Right lobe of liver (tissue), 6 donors: ENCODE measurements around the gene C2orf66. TPM values are rescaled to one million over a fixed set of nuclear protein-coding genes. Genes with fewer than 3 reads are reported as not detected.
A peak's percentile ranks its signal among the peaks of the same experiment; 100 is the strongest.

Source experiments
- ATAC-seq, 4 donors: fragments of 200-7000 bp; cut with Tn5 transposase; one replicate each; pipeline ENCODE4 v1.9.1; 2020; ENCODE audit warnings: mild to moderate bottlenecking in 4 of 4, moderate library complexity in 4 of 4
- DNase-seq, 3 donors: peaks; one replicate each; pipeline ENCODE4 v3.0.0-alpha.2; 2020
- H3K27ac ChIP-seq, 3 donors: fragments of 200-600 bp; one replicate each; pipeline ENCODE4 v1.8.0; 2022
- H3K27me3 ChIP-seq, 2 donors: fragments of 200-600 bp; one replicate each; pipeline ENCODE4 v1.8.0; 2022
- H3K36me3 ChIP-seq, 4 donors: fragments of 200-600 bp; sonication (generic) in 1 of 4; one replicate each; pipeline versions ENCODE4 v1.5.1 to v1.8.0; 2017 to 2022; ENCODE audit warnings: control low read depth in 1 of 4
- H3K4me1 ChIP-seq, 4 donors: fragments of 200-600 bp; sonication (generic) in 1 of 4; one replicate each; pipeline versions ENCODE4 v1.5.1 to v1.8.0; 2017 to 2022; ENCODE audit warnings: control low read depth in 1 of 4
- H3K4me3 ChIP-seq, 3 donors: fragments of 200-600 bp; one replicate each; pipeline ENCODE4 v1.8.0; 2022
- H3K9me3 ChIP-seq, 4 donors: fragments of 200-600 bp; sonication (generic) in 1 of 4; one replicate each; pipeline versions ENCODE4 v1.5.1 to v1.8.0; 2017 to 2022; ENCODE audit warnings: control low read depth in 1 of 4
- CTCF ChIP-seq, 4 donors: fragments of 200-600 bp in 3 of 4; fragments of 450-650 bp in 1 of 4; IDR thresholded peaks; one replicate each; pipeline versions ENCODE4 v1.5.1 to v1.8.0; 2016 to 2022; ENCODE audit warnings: antibody characterized with exemption in 4 of 4, mild to moderate bottlenecking in 2 of 4
- POLR2A ChIP-seq: fragments of 450-650 bp; IDR thresholded peaks from one replicate; pipeline ENCODE4 v1.6.1; 2017; ENCODE audit warnings: antibody characterized with exemption, mild to moderate bottlenecking
- WGBS: methylation state at CpG from one replicate; pipeline ENCODE4 v1.1.6; 2018; ENCODE audit warnings: low coverage, low lambda C conversion rate; ENCODE audit not compliant: insufficient coverage; ENCODE audit errors: missing lambda C conversion rate; 5-methylcytosine and 5-hydroxymethylcytosine counted together
- intact Hi-C, 2 donors: fragments of 100-400 bp; cut with DNase I; formaldehyde crosslinking; loops; one replicate each; pipeline versions ENCODE4 v1.11.2 to v1.14.1; 2022
- total RNA-seq, 6 experiments: library from RNA; depleted of rRNA in 2 of 6; stranded (reverse); fragments of >200 nt in 2 of 6; fragmentation: NEBNext Ultra II Directional in 3 of 6; extraction: Animal tissue kit (Norgen Biotek cat#: 25700) in 3 of 6; gene quantifications; one replicate each; pipeline versions ENCODE4 v1.1.0 to v1.2.4, GENCODE V29; 2016 to 2023
- donor health status: DM: no; HTN: yes; CAD: no.
- donor health status: DM: no; HTN: no; CAD: no.
- donor health status: DM: no; HTN: no; CAD: no.
- donor health status: DM: no; HTN: yes; CAD: no.
- donor health status: DM: no; HTN: yes; CAD: no.

Gene C2orf66
- total RNA-seq, 6 experiments from 2014 or later, result 1.1 TPM; not detected in 5

- intact Hi-C loops, result no loop called here
- no peaks in the 10 kb centered on the region for H3K9me3 ChIP-seq
- H3K27me3 ChIP-seq, result no peaks in the 10 kb centered on the region
- no peak overlapping the region for H3K4me3 ChIP-seq
- H3K27ac ChIP-seq, result no peak overlapping the region
- no peaks in the 10 kb centered on the region for H3K4me1 ChIP-seq
- H3K36me3 ChIP-seq, result no peaks in the 10 kb centered on the region
- DNase-seq (peak in 1 of 3 donors; percentile 27), ATAC-seq (peak; percentile 67 to 94 (median 78))
- TF ChIP-seq POLR2A, result no peak
- peak; percentile 27 to 42 (median 36) for TF ChIP-seq CTCF (IDR thresholded peaks at IDR 0.05)
These were observed 40.7 kb upstream of the C2orf66 start for GRCh38 chr2:196849895-196850294.

- no peaks in the 10 kb centered on the region for H3K36me3 ChIP-seq
- ATAC-seq (no peak), DNase-seq (no peak)
- no peak overlapping the region for H3K27ac ChIP-seq
- TF ChIP-seq CTCF (IDR thresholded peaks at IDR 0.05) (no peak), POLR2A (no peak)
- intact Hi-C loops, result no loop called here
- H3K4me1 ChIP-seq, result no peaks in the 10 kb centered on the region
- no peaks in the 10 kb centered on the region for H3K9me3 ChIP-seq
- H3K4me3 ChIP-seq, result no peak overlapping the region
- no peaks in the 10 kb centered on the region for H3K27me3 ChIP-seq
These were observed 37.1 kb upstream of the C2orf66 start for GRCh38 chr2:196846295-196846694.

GRCh38 chr2:196845371-196845770 lies 36.2 kb upstream of the C2orf66 start:
- 84% methylated on average over 3 of the region's 3 CpGs for WGBS
- intact Hi-C loops, result no loop called here
- H3K36me3 ChIP-seq, result no peaks in the 10 kb centered on the region
- ATAC-seq (no peak), DNase-seq (no peak)
- TF ChIP-seq CTCF (IDR thresholded peaks at IDR 0.05), result no peak
- TF ChIP-seq POLR2A, result no peak
- H3K4me1 ChIP-seq, result no peaks in the 10 kb centered on the region
- H3K27ac ChIP-seq, result no peak overlapping the region
- no peak overlapping the region for H3K4me3 ChIP-seq
- H3K9me3 ChIP-seq, result no peaks in the 10 kb centered on the region
- no peaks in the 10 kb centered on the region for H3K27me3 ChIP-seq

GRCh38 chr2:196840171-196840570 lies 31.0 kb upstream of the C2orf66 start:
- intact Hi-C loops, result no loop called here
- ATAC-seq (no peak), DNase-seq (no peak)
- Histone ChIP-seq H3K4me1 (no peaks in the 10 kb centered on the region), H3K36me3 (no peaks in the 10 kb centered on the region), H3K27me3 (no peaks in the 10 kb centered on the region), H3K4me3 (no peak overlapping the region), H3K9me3 (no peaks in the 10 kb centered on the region), H3K27ac (no peak overlapping the region)
- WGBS, result 92% methylated on average over 2 of the region's 2 CpGs
- TF ChIP-seq CTCF (IDR thresholded peaks at IDR 0.05) (no peak), POLR2A (no peak)

DNA sequence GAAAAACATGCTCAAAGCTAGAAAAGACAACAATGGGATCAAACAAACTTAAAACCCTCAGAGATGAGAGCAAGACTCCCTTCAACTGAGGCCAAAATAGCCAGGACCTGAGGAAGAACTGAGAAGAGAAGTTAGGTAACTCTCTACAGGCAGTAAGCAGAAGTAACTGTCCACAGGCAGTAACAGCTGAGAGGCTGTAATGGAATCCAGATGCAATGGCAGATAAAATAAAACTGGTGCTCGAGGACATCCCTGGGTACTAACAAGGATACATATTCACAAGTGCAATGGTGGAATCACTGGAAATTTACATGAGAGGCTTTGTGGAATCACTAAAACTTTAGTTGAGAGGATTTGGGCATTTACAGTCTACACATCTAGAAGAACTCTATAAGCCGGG lies 30.4 kb upstream of the C2orf66 start:
- intact Hi-C loops, result no loop called here
- TF ChIP-seq POLR2A (no peak), CTCF (IDR thresholded peaks at IDR 0.05) (no peak)
- WGBS, result 83% methylated on average over 2 of the region's 2 CpGs
- ATAC-seq (no peak), DNase-seq (no peak)
- Histone ChIP-seq H3K4me1 (no peaks in the 10 kb centered on the region), H3K27me3 (no peaks in the 10 kb centered on the region), H3K27ac (no peak overlapping the region), H3K36me3 (no peaks in the 10 kb centered on the region), H3K9me3 (no peaks in the 10 kb centered on the region), H3K4me3 (no peak overlapping the region)
